Heart left ventricle (tissue), 16 donors: ENCODE data around the gene GARIN5B. TPM values are rescaled to one million over a fixed set of nuclear protein-coding genes. Genes with fewer than 3 reads are reported as not detected.

Experiments
- ATAC-seq, 4 donors: fragments of 200-7000 bp; cut with Tn5 transposase; one replicate each; pipeline ENCODE4 v1.9.1; 2020 to 2022; ENCODE audit warnings: moderate library complexity in 4 of 4, mild to moderate bottlenecking in 3 of 4, moderate number of reproducible peaks in 1 of 4
- DNase-seq, 5 donors: peaks; one replicate each; pipeline ENCODE4 v3.0.0-alpha.2; 2020
- H3K27ac ChIP-seq, 12 donors: fragments of 200-600 bp; sonication (generic) in 4 of 12; one replicate each; pipeline versions ENCODE4 v1.5.0 to v1.8.0; 2016 to 2022; ENCODE audit warnings: mild to moderate bottlenecking in 2 of 12
- H3K27me3 ChIP-seq, 9 donors: fragments of 200-600 bp; sonication (generic) in 2 of 9; one replicate each; pipeline versions ENCODE4 v1.5.1 to v1.8.0; 2016 to 2022; ENCODE audit warnings: mild to moderate bottlenecking in 3 of 9
- H3K36me3 ChIP-seq, 9 donors: fragments of 200-600 bp; sonication (generic) in 2 of 9; one replicate each; pipeline versions ENCODE4 v1.5.0 to v1.8.0; 2018 to 2022; ENCODE audit warnings: mild to moderate bottlenecking in 2 of 9
- H3K4me1 ChIP-seq, 12 donors: fragments of 200-600 bp; sonication (generic) in 4 of 12; one replicate each; pipeline versions ENCODE4 v1.5.0 to v1.8.0; 2016 to 2022; ENCODE audit warnings: mild to moderate bottlenecking in 3 of 12
- H3K4me3 ChIP-seq, 12 donors: fragments of 200-600 bp; sonication (generic) in 4 of 12; one replicate each; pipeline versions ENCODE4 v1.5.0 to v1.8.0; 2017 to 2022; ENCODE audit warnings: mild to moderate bottlenecking in 9 of 12, moderate library complexity in 4 of 12
- H3K9me3 ChIP-seq, 12 donors: fragments of 200-600 bp; sonication (generic) in 4 of 12; one replicate each; pipeline versions ENCODE4 v1.5.0 to v1.8.0; 2016 to 2022; ENCODE audit warnings: mild to moderate bottlenecking in 1 of 12
- CTCF ChIP-seq, 12 donors: fragments of 200-600 bp; sonication (generic) in 4 of 12; IDR thresholded peaks; one replicate each; pipeline versions ENCODE4 v1.5.0 to v1.8.0; 2018 to 2022; ENCODE audit warnings: antibody characterized with exemption in 12 of 12, mild to moderate bottlenecking in 5 of 12
- POLR2A ChIP-seq, 2 donors: fragments of 450-650 bp; IDR thresholded peaks; one replicate each; pipeline ENCODE4 v1.6.1; 2017; ENCODE audit warnings: antibody characterized with exemption in 2 of 2, mild to moderate bottlenecking in 2 of 2, moderate library complexity in 2 of 2
- WGBS, 4 donors: extraction: QIAGEN DNeasy Blood & Tissue Kit in 2 of 4; methylation state at CpG; one replicate each; pipeline versions ENCODE4 v1.1.5 to v1.1.7; 2013 to 2018; 5-methylcytosine and 5-hydroxymethylcytosine counted together
- intact Hi-C, 10 donors: fragments of 100-400 bp; cut with DNase I; formaldehyde crosslinking; loops; one replicate each; pipeline versions ENCODE4 v1.11.1 to v1.14.2; 2022
- polyA plus RNA-seq, 2 donors: library from polyadenylated mRNA; stranded (reverse); fragments of 200-250 nt; gene quantifications; one replicate each; pipeline ENCODE4 v1.2.3, GENCODE V29; 2013
- total RNA-seq, 9 donors: library from RNA; depleted of rRNA in 2 of 9; stranded (reverse); fragments of >200 nt in 2 of 9; fragmentation: NEBNext Ultra II Directional in 3 of 9; extraction: Animal tissue kit (Norgen Biotek cat#: 25700) in 3 of 9; gene quantifications; one replicate each; pipeline versions ENCODE4 v1.1.0 to v1.2.4, GENCODE V29; 2016 to 2023
- donor health status: ischemic (EF 13 %, LVEDD 7.1; RV severe dilation, severe dysfunction).
- donor health status: healthy with polysubstance abuse.
- donor health status: DM: no; HTN: yes; CAD: no.
- donor health status: DM: no; HTN: no; CAD: no.
- donor health status: ischemic (EF 25% LVEDD 6.9; RV normal size, moderate dysfunction).
- donor health status: ischemic (EF 25% LVEDD 5.7; RV mildly dilated, moderate dysfunction).
- donor health status: healthy.
- donor health status: DM: yes; HTN: yes; CAD: no.
- donor health status: ischemic (EF 35%, LVEDD 5.7; RV mildly dilated, moderate dysfunction).
- donor health status: nonischemic (EF 11% LVEDD 7.7; RV severe dilation, severe dysfunction).
- donor health status: DM: yes; HTN: yes; CAD: no.
- donor health status: PGD.
- donor health status: ischemic (EF 29% LVEDD 5.4; RV normal size, mild dysfunction).
- donor health status: nonischemic (EF 23%, LVEDD 6.1; RV moderate dilation, normal function).

Gene GARIN5B
- total and polyA plus RNA-seq, 11 donors = not detected

GRCh38 chr19:55376241-55376933, 13.3 kb upstream of the GARIN5B start, which contains the start of gene TMEM190:
TSS of gene TMEM190 (plus strand) at chr19:55376826. CDS start at chr19:55376854, 28 bp downstream.
- Histone ChIP-seq H3K9me3 (no peaks in the 10 kb centered on the region), H3K36me3 (no peaks in the 10 kb centered on the region), H3K27ac (no peak within 1 kb of the TSS), H3K27me3 (peaks cover 13 to 67% (median 49%) of the 10 kb centered on the region in 9 donors), H3K4me1 (peaks cover 0 to 14% (median 3%) of the 10 kb centered on the region in 12 donors), H3K4me3 (no peak within 1 kb of the TSS)
- WGBS, 4 donors = 45 to 59% (median 51%) methylated on average over 21 of the region's 21 CpGs
- intact Hi-C loops = loop anchor here in 2 of 10 donors (10.0 kb wide), 1 partner anchor 72 kb away; no protein-coding TSS in a partner anchor
- DNase-seq (no peak), ATAC-seq (no peak)
- TF ChIP-seq CTCF (IDR thresholded peaks at IDR 0.05) = no peak
- no peak for TF ChIP-seq POLR2A (IDR thresholded peaks at IDR 0.05)

GRCh38 chr19:55373993-55374757, 11.1 kb upstream of the GARIN5B start:
- no peak for TF ChIP-seq CTCF (IDR thresholded peaks at IDR 0.05)
- no peak for TF ChIP-seq POLR2A (IDR thresholded peaks at IDR 0.05)
- intact Hi-C loops = loop anchor here in 2 of 10 donors (10.0 kb wide), 1 partner anchor 69 kb away; no protein-coding TSS in a partner anchor
- H3K27me3 ChIP-seq = peaks cover 23 to 85% (median 68%) of the 10 kb centered on the region in 9 donors

GRCh38 chr19:55373306-55373992, 10.4 kb upstream of the GARIN5B start:
- WGBS, 4 donors = 59 to 61% (median 60%) methylated on average over 9 of the region's 9 CpGs
- H3K27me3 ChIP-seq = peaks cover 30 to 93% (median 75%) of the 10 kb centered on the region in 9 donors
- intact Hi-C loops = loop anchor here in 2 of 10 donors (10.0 kb wide), 1 partner anchor 69 kb away; no protein-coding TSS in a partner anchor
- ATAC-seq (no peak), DNase-seq (no peak)
- H3K27ac ChIP-seq = no peak overlapping the region
- peaks cover 0 to 34% (median 5%) of the 10 kb centered on the region in 12 donors for H3K4me1 ChIP-seq
- TF ChIP-seq POLR2A (IDR thresholded peaks at IDR 0.05) = no peak
- no peak for TF ChIP-seq CTCF (IDR thresholded peaks at IDR 0.05)
- H3K36me3 ChIP-seq = no peaks in the 10 kb centered on the region
- H3K4me3 ChIP-seq = no peak overlapping the region
- H3K9me3 ChIP-seq = no peaks in the 10 kb centered on the region

More at GRCh38 chr19:55373993-55374757, 11.1 kb upstream of the GARIN5B start:
- Histone ChIP-seq H3K4me1 (peaks cover 0 to 27% (median 5%) of the 10 kb centered on the region in 12 donors), H3K36me3 (no peaks in the 10 kb centered on the region), H3K4me3 (no peak overlapping the region), H3K27ac (no peak overlapping the region), H3K9me3 (no peaks in the 10 kb centered on the region)
- no peak for ATAC-seq
- 9 to 11% (median 10%) methylated on average over 17 to 31 of the region's 31 CpGs for WGBS, 4 donors
- DNase-seq = no peak
